ENCODE measurements around the gene MGLL. TPM values are rescaled to one million over a fixed set of nuclear protein-coding genes. Genes with fewer than 3 reads are reported as not detected.

The MGLL gene
- total RNA-seq, 4 donors from 2014 or later: 26.5 to 50.2 (median 43.8) TPM

GRCh38 chr3:127848131-127849129 lies 26.1 kb upstream of the MGLL start:
- no peak overlapping the region for H3K27ac ChIP-seq
- TF ChIP-seq POLR2A (IDR thresholded peaks at IDR 0.05): no peak
- TF ChIP-seq CTCF (IDR thresholded peaks at IDR 0.05 in 4 of 5, conservative IDR thresholded peaks at IDR 0.05 in 1 of 5): no peak
- no peaks in the 10 kb centered on the region for H3K9me3 ChIP-seq
- H3K4me3 ChIP-seq: no peak overlapping the region
- DNase-seq (no peak), ATAC-seq (no peak)
- in situ Hi-C loops (cut with MboI; ENCODE audit: low sequenced_read_pairs in 4 of 4): loop anchor here in 1 of 4 donors (25.0 kb wide), 1 partner anchor 186 kb away; the partner anchor contains the start of gene ABTB1
- H3K36me3 ChIP-seq: no peaks in the 10 kb centered on the region
- H3K4me1 ChIP-seq: no peaks in the 10 kb centered on the region
- intact Hi-C loops (cut with DNase I; ENCODE audit: low total_unique reads): no loop called here
- no peaks in the 10 kb centered on the region for H3K27me3 ChIP-seq

GRCh38 chr3:127847236-127847720 lies 25.0 kb upstream of the MGLL start:
- TF ChIP-seq POLR2A (IDR thresholded peaks at IDR 0.05): no peak
- no peak for TF ChIP-seq CTCF (IDR thresholded peaks at IDR 0.05 in 4 of 5, conservative IDR thresholded peaks at IDR 0.05 in 1 of 5)
- in situ Hi-C loops (cut with MboI; ENCODE audit: low sequenced_read_pairs in 4 of 4): loop anchor here in 1 of 4 donors (25.0 kb wide), 1 partner anchor 185 kb away; the partner anchor contains the start of gene ABTB1
- Histone ChIP-seq H3K27ac (no peak overlapping the region), H3K4me1 (no peaks in the 10 kb centered on the region), H3K27me3 (no peaks in the 10 kb centered on the region), H3K4me3 (no peak overlapping the region), H3K36me3 (no peaks in the 10 kb centered on the region), H3K9me3 (no peaks in the 10 kb centered on the region)
- DNase-seq (no peak), ATAC-seq (no peak)
- intact Hi-C loops (cut with DNase I; ENCODE audit: low total_unique reads): no loop called here

- DNase-seq (no peak), ATAC-seq (no peak)
- TF ChIP-seq POLR2A (IDR thresholded peaks at IDR 0.05): no peak
- no peak for TF ChIP-seq CTCF (IDR thresholded peaks at IDR 0.05 in 4 of 5, conservative IDR thresholded peaks at IDR 0.05 in 1 of 5)
- in situ Hi-C loops (cut with MboI; ENCODE audit: low sequenced_read_pairs in 4 of 4) (loop anchor here in 1 of 4 donors (25.0 kb wide), 1 partner anchor 184 kb away; the partner anchor contains the start of gene ABTB1), intact Hi-C loops (cut with DNase I; ENCODE audit: low total_unique reads) (no loop called here)
- no peaks in the 10 kb centered on the region for H3K36me3 ChIP-seq
- H3K4me3 ChIP-seq: no peak overlapping the region
- H3K27me3 ChIP-seq: no peaks in the 10 kb centered on the region
- no peak overlapping the region for H3K27ac ChIP-seq
- no peaks in the 10 kb centered on the region for H3K9me3 ChIP-seq
- no peaks in the 10 kb centered on the region for H3K4me1 ChIP-seq
Observed at GRCh38 chr3:127846576-127846975, 24.3 kb upstream of the MGLL start.

- Histone ChIP-seq H3K4me1 (no peaks in the 10 kb centered on the region), H3K9me3 (no peaks in the 10 kb centered on the region), H3K4me3 (no peak overlapping the region), H3K36me3 (no peaks in the 10 kb centered on the region), H3K27ac (no peak overlapping the region), H3K27me3 (no peaks in the 10 kb centered on the region)
- in situ Hi-C loops (cut with MboI; ENCODE audit: low sequenced_read_pairs in 4 of 4) (loop anchor here in 1 of 4 donors (25.0 kb wide), 1 partner anchor 182 kb away; the partner anchor contains the start of gene ABTB1), intact Hi-C loops (cut with DNase I; ENCODE audit: low total_unique reads) (no loop called here)
- ATAC-seq (no peak), DNase-seq (no peak)
- TF ChIP-seq POLR2A (IDR thresholded peaks at IDR 0.05): no peak
Observed at GRCh38 chr3:127844326-127844942, 22.1 kb upstream of the MGLL start.

GRCh38 chr3:127840671-127841070 lies 18.4 kb upstream of the MGLL start:
- Histone ChIP-seq H3K36me3 (no peaks in the 10 kb centered on the region), H3K27ac (no peak overlapping the region), H3K9me3 (no peaks in the 10 kb centered on the region), H3K4me3 (no peak overlapping the region), H3K4me1 (no peaks in the 10 kb centered on the region), H3K27me3 (no peaks in the 10 kb centered on the region)
- ATAC-seq (no peak), DNase-seq (no peak)
- TF ChIP-seq POLR2A (IDR thresholded peaks at IDR 0.05) (no peak), CTCF (IDR thresholded peaks at IDR 0.05 in 4 of 5, conservative IDR thresholded peaks at IDR 0.05 in 1 of 5) (no peak)
- intact Hi-C loops (cut with DNase I; ENCODE audit: low total_unique reads) (no loop called here), in situ Hi-C loops (cut with MboI; ENCODE audit: low sequenced_read_pairs in 4 of 4) (loop anchor here in 1 of 4 donors (25.0 kb wide), 1 partner anchor 178 kb away; the partner anchor contains the start of gene ABTB1)

Measured in gastrocnemius medialis (tissue), 4 donors.